ENCODE results near the gene DNAJB14.

DNA sequence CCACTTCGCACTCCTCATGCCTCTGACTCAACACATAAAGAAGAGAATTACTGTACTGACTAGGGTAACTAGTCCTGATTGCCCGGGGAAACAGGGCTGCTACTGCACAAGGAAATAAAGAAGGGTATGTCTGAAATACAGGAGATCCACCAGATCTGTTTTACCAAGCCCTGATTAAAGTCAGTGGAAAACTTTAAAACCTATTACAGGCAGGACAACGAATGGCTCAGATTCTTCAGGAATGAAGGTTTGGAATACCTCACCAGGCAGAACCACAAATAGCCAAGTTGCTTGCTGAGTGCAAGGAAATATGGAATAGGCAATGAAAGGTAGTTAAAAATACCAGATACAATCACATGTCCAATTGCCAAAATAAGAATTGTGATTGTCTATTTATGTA lies 69.5 kb downstream of the DNAJB14 start:
- TF ChIP-seq, protein P1, sequence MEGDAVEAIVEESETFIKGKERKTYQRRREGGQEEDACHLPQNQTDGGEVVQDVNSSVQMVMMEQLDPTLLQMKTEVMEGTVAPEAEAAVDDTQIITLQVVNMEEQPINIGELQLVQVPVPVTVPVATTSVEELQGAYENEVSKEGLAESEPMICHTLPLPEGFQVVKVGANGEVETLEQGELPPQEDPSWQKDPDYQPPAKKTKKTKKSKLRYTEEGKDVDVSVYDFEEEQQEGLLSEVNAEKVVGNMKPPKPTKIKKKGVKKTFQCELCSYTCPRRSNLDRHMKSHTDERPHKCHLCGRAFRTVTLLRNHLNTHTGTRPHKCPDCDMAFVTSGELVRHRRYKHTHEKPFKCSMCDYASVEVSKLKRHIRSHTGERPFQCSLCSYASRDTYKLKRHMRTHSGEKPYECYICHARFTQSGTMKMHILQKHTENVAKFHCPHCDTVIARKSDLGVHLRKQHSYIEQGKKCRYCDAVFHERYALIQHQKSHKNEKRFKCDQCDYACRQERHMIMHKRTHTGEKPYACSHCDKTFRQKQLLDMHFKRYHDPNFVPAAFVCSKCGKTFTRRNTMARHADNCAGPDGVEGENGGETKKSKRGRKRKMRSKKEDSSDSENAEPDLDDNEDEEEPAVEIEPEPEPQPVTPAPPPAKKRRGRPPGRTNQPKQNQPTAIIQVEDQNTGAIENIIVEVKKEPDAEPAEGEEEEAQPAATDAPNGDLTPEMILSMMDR (conservative IDR thresholded peaks at IDR 0.05; ENCODE audit: low read depth, low read length), result no peak
- no peak for TF ChIP-seq EZH2 (IDR thresholded peaks at IDR 0.05; ENCODE audit: low read length, unreplicated experiment)
- TF ChIP-seq EZH2phosphoT487 (IDR thresholded peaks at IDR 0.05; ENCODE audit: borderline replicate concordance, low read length), result no peak
